ENCODE data around the gene TUBA3E.

DNA sequence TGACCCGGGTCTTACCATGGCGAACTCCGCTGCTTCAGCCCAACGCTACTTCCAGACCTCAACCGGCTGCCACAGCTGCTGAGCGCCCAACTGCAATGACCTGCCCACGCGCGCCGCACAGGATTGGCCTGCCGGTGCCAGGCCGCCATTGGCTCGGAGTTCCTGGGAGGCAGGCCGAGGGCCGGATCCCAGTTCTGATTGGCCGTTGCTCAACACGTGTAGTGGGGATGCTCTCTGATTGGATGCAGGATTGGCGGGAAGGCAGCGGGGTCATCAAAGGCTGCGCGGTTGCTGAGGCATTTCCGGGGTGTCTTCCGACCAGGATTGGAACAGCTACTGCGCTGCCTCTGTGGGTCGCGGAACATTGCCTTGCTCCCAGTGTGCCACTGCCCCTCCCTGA is at the start of gene TUBA3E:
- TF ChIP-seq ZNF609 (CRISPR knock-in tag; IDR thresholded peaks at IDR 0.05; ENCODE audit: borderline replicate concordance): no peak
- no peak for TF ChIP-seq ZNF133 (CRISPR knock-in tag; IDR thresholded peaks at IDR 0.05)
- TF ChIP-seq CTCF (IDR thresholded peaks at IDR 0.05 in 2 of 3, conservative IDR thresholded peaks at IDR 0.05 in 1 of 3; ENCODE audit: insufficient read depth in 2 of 3, low read depth in 1 of 3, low read length in 3 of 3): no peak
- no peak for TF ChIP-seq SP2 (IDR thresholded peaks at IDR 0.05; ENCODE audit: extremely low read depth, low read depth, low read length, poor library complexity, severe bottlenecking)
- TF ChIP-seq, protein P1, sequence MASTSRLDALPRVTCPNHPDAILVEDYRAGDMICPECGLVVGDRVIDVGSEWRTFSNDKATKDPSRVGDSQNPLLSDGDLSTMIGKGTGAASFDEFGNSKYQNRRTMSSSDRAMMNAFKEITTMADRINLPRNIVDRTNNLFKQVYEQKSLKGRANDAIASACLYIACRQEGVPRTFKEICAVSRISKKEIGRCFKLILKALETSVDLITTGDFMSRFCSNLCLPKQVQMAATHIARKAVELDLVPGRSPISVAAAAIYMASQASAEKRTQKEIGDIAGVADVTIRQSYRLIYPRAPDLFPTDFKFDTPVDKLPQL (IDR thresholded peaks at IDR 0.05; ENCODE audit: extremely low read depth, insufficient read length): no peak

Data from K562 (cell line).